Astrocyte of the cerebellum (primary cell): ENCODE results near the gene CCDC106.

Experiments used
- DNase-seq: peaks from one replicate; pipeline ENCODE4 v3.0.0-alpha.2; 2011; ENCODE audit warnings: low read depth
- H3K4me3 ChIP-seq: 2 replicates; pipeline ENCODE4 v1.5.1; 2011; ENCODE audit warnings: mild to moderate bottlenecking, low read depth, low read length, moderate library complexity
- CTCF ChIP-seq: IDR thresholded peaks from 2 replicates; pipeline ENCODE4 v1.5.1; 2012; ENCODE audit warnings: low read length, low read depth, moderate library complexity, mild to moderate bottlenecking; ENCODE audit errors: missing control alignments
- in situ Hi-C: cut with HindIII; loops from 2 replicates; pipeline ENCODE4 v1.10.0; 2017; ENCODE audit warnings: low sequenced_read_pairs

The CCDC106 gene

GRCh38 chr19:55699221-55699620 lies 51.2 kb downstream of the CCDC106 start:
- in situ Hi-C loops: no loop called here
- no peak for DNase-seq
- no peak for TF ChIP-seq CTCF
- H3K4me3 ChIP-seq: no peak overlapping the region

- DNase-seq: no peak
- in situ Hi-C loops: no loop called here
- H3K4me3 ChIP-seq: no peak overlapping the region
- TF ChIP-seq CTCF: no peak
These were observed 52.8 kb downstream of the CCDC106 start for GRCh38 chr19:55700813-55701212.

- in situ Hi-C loops: no loop called here
- TF ChIP-seq CTCF: no peak
- no peak overlapping the region for H3K4me3 ChIP-seq
- no peak for DNase-seq
These were observed 54.2 kb downstream of the CCDC106 start for GRCh38 chr19:55702131-55702627.
